A673 (cell line): ENCODE measurements around the gene AFM. TPM values are rescaled to one million over a fixed set of nuclear protein-coding genes. Genes with fewer than 3 reads are reported as not detected.

ENCODE experiments used
- BruUV-seq: library from RNA; stranded (reverse); fragments of 400-500 nt; replicated peaks from 2 replicates; lab custom pipeline; 2021; lab: Mats Ljungman, UMichigan
- CTCF ChIA-PET: fragments of 300-600 bp; sonication (Branson Sonifier 250); formaldehyde crosslinking; loops from one replicate; lab custom pipeline; 2022; ENCODE audit warnings: antibody characterized with exemption; lab: Charles Lee
- POLR2A ChIA-PET: fragments of 300-600 bp; sonication (Branson Sonifier 250); formaldehyde crosslinking; loops from one replicate; lab custom pipeline; 2022; ENCODE audit warnings: antibody characterized with exemption; ENCODE audit not compliant: low non-redundant PET; lab: Charles Lee
- DNase-seq: peaks from one replicate; pipeline ENCODE4 v3.0.0-alpha.2; 2015; ENCODE audit warnings: low spot score
- H3K27ac ChIP-seq: fragments of 200-600 bp; sonication (generic); 2 replicates; pipeline ENCODE4 v1.5.1; 2016; ENCODE audit warnings: mixed run types, low read depth, mild to moderate bottlenecking, mixed read lengths, antibody characterized with exemption, low read length; ENCODE audit not compliant: poor library complexity, severe bottlenecking
- H3K27me3 ChIP-seq: fragments of 200-600 bp; sonication (generic); replicated peaks from 2 replicates; pipeline ENCODE4 v1.6.1; 2017; ENCODE audit warnings: mixed run types, low read depth, mild to moderate bottlenecking, mixed read lengths, antibody characterized with exemption, low read length; ENCODE audit not compliant: insufficient read depth, poor library complexity
- H3K36me3 ChIP-seq: fragments of 200-600 bp; sonication (generic); 2 replicates; pipeline ENCODE4 v1.6.1; 2016; ENCODE audit warnings: mixed run types, mild to moderate bottlenecking, mixed read lengths, antibody characterized with exemption, low read length; ENCODE audit not compliant: insufficient read depth, poor library complexity, severe bottlenecking
- H3K4me1 ChIP-seq: fragments of 200-600 bp; sonication (generic); 2 replicates; pipeline ENCODE4 v1.6.1; 2017; ENCODE audit warnings: mixed run types, mild to moderate bottlenecking, mixed read lengths, antibody characterized with exemption, low read length; ENCODE audit not compliant: insufficient read depth, poor library complexity, severe bottlenecking
- H3K4me3 ChIP-seq: fragments of 200-600 bp; sonication (generic); 2 replicates; pipeline ENCODE4 v1.5.1; 2016; ENCODE audit warnings: low read depth, mixed run types, mild to moderate bottlenecking, mixed read lengths, low read length; ENCODE audit not compliant: poor library complexity, severe bottlenecking
- H3K9me3 ChIP-seq: fragments of 200-600 bp; sonication (generic); 2 replicates; pipeline ENCODE4 v1.6.1; 2016; ENCODE audit warnings: mixed run types, low read depth, mild to moderate bottlenecking, mixed read lengths, antibody characterized with exemption, low read length; ENCODE audit not compliant: poor library complexity, severe bottlenecking
- EZH2 ChIP-seq: fragments of 200-600 bp; sonication (generic); IDR thresholded peaks from 2 replicates; pipeline ENCODE4 v1.6.1; 2017; ENCODE audit warnings: borderline replicate concordance, low read depth, mild to moderate bottlenecking, mixed read lengths, antibody characterized with exemption, low read length; ENCODE audit not compliant: poor library complexity, severe bottlenecking
- intact Hi-C: fragments of 100-400 bp; cut with micrococcal nuclease; formaldehyde crosslinking; loops from one replicate; pipeline ENCODE4 v1.10.0; 2022; ENCODE audit not compliant: unreplicated experiment
- total RNA-seq: library from RNA; stranded (reverse); gene quantifications from 2 replicates; pipeline ENCODE4 v1.2.3, GENCODE V29; 2021
- TF ChIP-seq, protein P1 (sequence below): fragments of 300-800, 200-600 bp; sonication (generic); conservative IDR thresholded peaks from 2 replicates; pipeline ENCODE4 v1.5.1; 2017; ENCODE audit warnings: low read depth, mild to moderate bottlenecking, antibody characterized with exemption, low read length, moderate library complexity, mixed read lengths

AFM gene
- total RNA-seq, 1 experiment from 2014 or later: not detected

- intact Hi-C loops: no loop called here
Observed at GRCh38 chr4:73433140-73433539, 48.4 kb upstream of the AFM start.

GRCh38 chr4:73434311-73434710 lies 47.2 kb upstream of the AFM start:
- no peaks in the 10 kb centered on the region for H3K9me3 ChIP-seq
- H3K27ac ChIP-seq: no peak overlapping the region
- H3K4me3 ChIP-seq: no peak overlapping the region
- DNase-seq: peak; percentile 10
- no TSS peak for BruUV-seq
- TF ChIP-seq, protein P1, sequence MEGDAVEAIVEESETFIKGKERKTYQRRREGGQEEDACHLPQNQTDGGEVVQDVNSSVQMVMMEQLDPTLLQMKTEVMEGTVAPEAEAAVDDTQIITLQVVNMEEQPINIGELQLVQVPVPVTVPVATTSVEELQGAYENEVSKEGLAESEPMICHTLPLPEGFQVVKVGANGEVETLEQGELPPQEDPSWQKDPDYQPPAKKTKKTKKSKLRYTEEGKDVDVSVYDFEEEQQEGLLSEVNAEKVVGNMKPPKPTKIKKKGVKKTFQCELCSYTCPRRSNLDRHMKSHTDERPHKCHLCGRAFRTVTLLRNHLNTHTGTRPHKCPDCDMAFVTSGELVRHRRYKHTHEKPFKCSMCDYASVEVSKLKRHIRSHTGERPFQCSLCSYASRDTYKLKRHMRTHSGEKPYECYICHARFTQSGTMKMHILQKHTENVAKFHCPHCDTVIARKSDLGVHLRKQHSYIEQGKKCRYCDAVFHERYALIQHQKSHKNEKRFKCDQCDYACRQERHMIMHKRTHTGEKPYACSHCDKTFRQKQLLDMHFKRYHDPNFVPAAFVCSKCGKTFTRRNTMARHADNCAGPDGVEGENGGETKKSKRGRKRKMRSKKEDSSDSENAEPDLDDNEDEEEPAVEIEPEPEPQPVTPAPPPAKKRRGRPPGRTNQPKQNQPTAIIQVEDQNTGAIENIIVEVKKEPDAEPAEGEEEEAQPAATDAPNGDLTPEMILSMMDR: peak; percentile 34; the same call in 1 of the 2 replicates
- no peak for TF ChIP-seq EZH2
- ChIA-PET POLR2A (no interaction called here), CTCF (no interaction called here)
- H3K36me3 ChIP-seq: no peaks in the 10 kb centered on the region
- intact Hi-C loops: no loop called here
- H3K4me1 ChIP-seq: no peaks in the 10 kb centered on the region
- H3K27me3 ChIP-seq: no peaks in the 10 kb centered on the region

More at GRCh38 chr4:73433140-73433539, 48.4 kb upstream of the AFM start:
- Histone ChIP-seq H3K4me1 (no peaks in the 10 kb centered on the region), H3K36me3 (no peaks in the 10 kb centered on the region), H3K27ac (no peak overlapping the region), H3K27me3 (no peaks in the 10 kb centered on the region), H3K4me3 (no peak overlapping the region), H3K9me3 (no peaks in the 10 kb centered on the region)
- ChIA-PET POLR2A (no interaction called here), CTCF (no interaction called here)
- TF ChIP-seq EZH2: no peak
- TF ChIP-seq, protein P1: no peak
- DNase-seq: no peak
- BruUV-seq: no TSS peak

- Histone ChIP-seq H3K27ac (no peak within 1 kb of the TSS), H3K9me3 (no peaks in the 10 kb centered on the region), H3K4me3 (no peak within 1 kb of the TSS), H3K36me3 (no peaks in the 10 kb centered on the region), H3K27me3 (no peaks in the 10 kb centered on the region), H3K4me1 (no peaks in the 10 kb centered on the region)
- no TSS peak for BruUV-seq
- no peak for DNase-seq
- ChIA-PET POLR2A (no interaction called here), CTCF (no interaction called here)
- TF ChIP-seq, protein P1: no peak
- no peak for TF ChIP-seq EZH2
- intact Hi-C loops: no loop called here
Observed at GRCh38 chr4:73435984-73436383, 45.6 kb upstream of the AFM start, which contains the start of gene AFP. Gene AFP, plus strand, starts transcription at chr4:73436221. Its CDS starts 42 bp downstream, at chr4:73436263.
